GF-D8 (cell line): ENCODE measurements around the gene LARP4B.
"Not testable (repeated sequence)": the region's sequence is repeated elsewhere in the genome, so short reads cannot be mapped to it uniquely, and the experiment has no call there.

Experiments used
- DNase-seq: peaks from one replicate; lab custom pipeline; 2025; lab: John Stamatoyannopoulos, UW

LARP4B gene

DNA sequence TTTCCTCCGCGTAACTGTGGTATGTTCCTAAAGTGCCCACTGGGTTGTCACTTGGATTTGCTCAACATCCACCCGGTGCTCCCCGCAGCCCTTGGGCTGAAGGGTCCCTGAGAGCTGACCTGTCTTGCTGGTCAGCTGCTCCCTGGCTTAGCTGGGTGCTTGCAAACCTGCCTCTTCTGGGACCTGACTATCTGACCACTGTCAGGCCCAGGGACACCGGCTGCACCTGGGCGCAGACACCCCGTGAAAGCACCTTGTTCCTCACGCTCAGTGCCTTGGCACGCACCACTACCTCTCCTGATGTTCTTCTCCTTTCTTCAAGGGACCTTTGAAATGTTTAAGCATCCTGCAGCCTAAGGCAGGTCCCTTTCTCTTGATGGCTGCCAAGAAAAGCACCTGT, 26.6 kb upstream of the LARP4B start:
- DNase-seq = no peak

DNA sequence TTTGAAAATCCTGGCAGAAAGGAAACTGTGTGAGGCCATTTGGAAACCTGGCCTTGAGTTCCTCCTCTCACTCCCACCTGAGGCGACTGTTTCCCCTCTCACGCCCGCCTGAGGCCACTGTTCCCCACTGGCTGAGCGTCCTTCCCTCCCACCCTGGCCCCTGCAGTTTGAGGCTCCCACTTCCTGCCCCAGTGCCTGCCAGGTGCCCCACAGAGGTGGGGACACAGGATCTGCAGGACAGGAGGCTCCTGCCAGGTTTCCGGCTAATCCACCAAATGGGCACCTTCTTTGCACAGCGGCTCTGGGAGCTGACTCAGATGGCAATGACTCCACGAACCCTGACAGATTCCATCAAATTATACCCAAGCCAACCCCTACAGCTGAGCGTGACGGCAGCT, 24.3 kb upstream of the LARP4B start:
- DNase-seq = no peak

DNA sequence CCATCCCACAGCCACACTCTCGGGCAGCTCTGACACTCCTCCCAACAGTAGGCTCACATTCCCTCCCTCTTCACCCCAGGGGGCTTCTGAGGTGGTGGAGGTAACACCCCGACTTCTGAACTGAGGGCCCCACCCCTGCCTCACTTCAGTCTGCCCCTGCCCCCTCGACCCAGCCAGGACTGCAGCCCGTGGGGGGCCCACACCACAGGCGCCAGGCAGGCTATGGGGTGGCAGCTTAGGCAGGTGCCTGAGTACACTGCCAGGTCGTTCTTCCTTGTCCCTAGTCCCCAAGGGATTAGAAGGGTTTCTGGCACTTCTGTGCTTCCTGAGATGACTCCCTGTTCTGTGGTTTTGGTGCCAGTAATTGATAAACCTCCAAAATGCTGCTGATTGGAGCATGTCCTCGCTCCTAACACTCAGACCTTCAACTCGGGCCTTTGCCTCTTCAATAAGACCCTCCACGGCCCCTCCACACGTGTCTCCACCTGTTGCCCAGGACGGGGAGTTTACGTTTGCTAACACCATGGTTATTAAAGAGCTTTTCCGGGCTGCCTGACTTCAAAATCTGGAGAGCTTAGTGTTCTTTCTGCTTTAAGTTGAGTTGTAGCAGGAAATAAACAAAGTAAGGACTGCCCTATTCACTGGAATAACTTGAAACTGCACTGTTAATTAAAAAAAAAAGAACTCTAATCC, 23.8 kb upstream of the LARP4B start:
- DNase-seq = no peak

DNA sequence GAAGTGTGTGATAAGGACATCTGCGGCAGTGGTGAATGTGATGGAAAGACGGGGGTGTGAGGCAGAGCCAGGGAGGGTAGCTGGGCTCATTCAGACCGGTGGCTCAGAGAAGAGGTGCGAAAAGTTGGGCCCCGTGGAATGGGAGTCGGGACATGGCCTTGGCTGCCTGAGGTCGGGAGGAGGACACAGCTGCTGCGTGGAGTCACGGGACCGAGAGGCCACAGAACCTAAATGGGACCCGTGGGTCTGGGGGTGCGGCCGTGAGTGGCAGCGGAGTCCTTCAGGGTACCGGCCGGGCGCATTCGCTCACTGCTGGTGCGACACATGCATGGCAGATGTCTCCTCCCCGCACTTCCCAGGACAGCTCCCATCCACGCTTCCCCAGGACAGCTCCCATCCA, 22.9 kb upstream of the LARP4B start:
- DNase-seq = no peak

DNA sequence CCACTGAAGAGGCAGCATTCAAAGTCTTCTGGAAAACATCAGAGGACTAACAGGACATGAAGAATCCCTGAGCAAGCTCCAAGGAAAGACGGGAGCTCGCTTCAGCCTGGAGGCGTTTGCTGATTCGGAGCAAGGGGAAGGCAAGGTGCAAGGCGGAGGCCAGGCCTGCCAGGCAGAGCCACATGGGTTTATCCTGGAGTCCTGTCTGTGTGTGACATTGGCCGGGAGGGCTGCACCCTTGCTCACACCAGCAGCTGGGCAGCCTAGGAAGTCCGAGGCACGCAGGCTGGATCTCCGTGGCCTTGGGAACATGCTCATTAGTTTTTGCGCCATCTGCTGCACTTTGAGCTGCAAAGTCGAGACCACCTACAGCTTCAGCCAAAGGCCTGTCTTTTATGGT, 22.3 kb upstream of the LARP4B start:
- DNase-seq = no peak

DNA sequence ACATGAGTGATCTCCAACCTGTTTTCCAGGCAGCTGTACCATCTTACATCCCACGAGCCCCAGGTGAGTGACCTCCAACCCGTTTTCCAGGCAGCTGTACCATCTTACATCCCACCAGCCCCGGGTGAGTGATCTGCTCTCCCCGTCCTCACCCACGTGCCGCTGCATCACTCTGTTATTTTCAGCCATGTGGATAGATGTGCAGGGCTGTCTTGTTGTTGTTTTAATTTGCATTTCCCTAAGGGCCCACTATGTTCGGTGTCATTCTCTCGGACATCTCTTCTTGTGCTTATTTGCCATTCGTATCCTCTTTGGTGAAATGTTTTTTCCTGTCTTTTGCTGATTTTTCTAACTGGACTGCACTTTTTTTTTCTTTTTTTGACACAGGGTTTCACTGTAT, 17.9 kb upstream of the LARP4B start:
- DNase-seq = no peak

DNA sequence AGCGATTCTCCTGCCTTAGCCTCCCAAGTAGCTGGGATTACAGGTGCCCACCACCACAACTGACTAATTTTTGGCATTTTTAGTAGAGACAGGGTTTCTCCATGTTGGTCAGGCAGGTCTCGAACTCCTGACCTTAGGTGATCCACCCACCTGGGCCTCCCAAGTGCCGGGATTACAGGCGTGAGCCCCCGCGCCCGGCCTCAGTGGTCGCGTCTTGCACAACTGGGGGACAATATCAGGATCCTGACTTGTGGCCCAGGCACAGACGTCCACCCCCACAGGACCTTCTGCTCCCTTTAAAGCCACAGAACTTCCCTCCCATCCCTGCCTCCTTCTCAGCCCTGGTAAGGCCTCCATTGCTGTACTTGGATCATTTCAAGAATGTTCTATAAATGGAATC, 16.8 kb upstream of the LARP4B start:
- no peak for DNase-seq

DNA sequence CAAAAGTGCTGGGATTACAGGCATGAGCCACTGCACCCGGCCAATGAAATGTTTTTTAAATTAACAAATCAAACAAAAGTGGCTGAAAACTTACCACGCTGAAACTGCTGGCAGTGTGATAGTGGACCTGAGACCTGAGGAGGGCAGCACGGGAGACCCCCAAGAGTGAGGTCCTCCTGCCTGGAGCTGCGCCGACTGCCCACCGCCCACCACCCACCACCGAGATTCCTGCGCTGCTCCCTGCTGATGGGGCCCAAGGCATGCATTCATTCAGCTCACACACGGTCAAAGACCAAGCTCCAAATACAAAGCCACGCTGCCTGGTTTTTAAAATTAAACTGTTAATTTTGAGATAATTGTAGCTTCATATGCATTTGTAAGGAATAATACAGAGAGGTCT, 16.4 kb upstream of the LARP4B start:
- no peak for DNase-seq

DNA sequence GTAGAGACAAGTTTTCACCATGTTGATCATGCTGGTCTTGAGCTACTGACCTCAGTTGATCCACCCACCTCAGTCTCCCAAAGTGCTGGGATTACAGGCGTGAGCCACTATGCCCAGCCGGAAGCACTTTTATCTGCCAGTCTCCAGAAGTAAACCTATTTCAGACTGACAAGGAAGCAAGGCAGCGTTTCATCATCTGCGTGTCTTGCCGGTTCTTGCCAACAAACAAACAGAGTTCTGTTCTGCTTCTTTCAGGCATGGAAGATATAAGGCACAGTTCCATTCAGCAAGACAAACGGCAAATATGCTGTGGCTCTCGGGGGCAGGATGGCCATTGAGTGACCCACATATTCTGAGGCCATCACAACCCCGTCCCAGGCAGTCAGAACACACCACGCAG, 15.5 kb upstream of the LARP4B start:
- no peak for DNase-seq

DNA sequence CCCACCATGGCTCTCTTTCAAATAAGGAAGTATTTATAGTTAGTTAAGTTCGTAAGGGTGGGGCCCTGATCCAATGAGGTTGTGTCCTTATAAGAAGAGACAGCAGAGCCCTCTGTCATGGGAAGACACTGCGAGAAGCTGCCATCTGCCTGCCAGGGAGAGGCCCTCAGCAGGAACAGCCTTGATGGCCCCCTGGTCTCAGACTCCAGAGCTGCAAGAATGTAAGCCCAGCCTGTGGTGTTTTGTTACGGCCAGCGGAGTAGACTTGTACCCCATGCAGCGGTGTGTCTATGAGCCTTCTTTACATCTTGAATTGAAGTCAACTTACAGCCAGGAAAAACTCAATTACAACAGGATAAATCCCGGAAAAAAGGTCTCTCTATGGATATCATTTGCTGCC, 14.3 kb upstream of the LARP4B start:
- no peak for DNase-seq

DNA sequence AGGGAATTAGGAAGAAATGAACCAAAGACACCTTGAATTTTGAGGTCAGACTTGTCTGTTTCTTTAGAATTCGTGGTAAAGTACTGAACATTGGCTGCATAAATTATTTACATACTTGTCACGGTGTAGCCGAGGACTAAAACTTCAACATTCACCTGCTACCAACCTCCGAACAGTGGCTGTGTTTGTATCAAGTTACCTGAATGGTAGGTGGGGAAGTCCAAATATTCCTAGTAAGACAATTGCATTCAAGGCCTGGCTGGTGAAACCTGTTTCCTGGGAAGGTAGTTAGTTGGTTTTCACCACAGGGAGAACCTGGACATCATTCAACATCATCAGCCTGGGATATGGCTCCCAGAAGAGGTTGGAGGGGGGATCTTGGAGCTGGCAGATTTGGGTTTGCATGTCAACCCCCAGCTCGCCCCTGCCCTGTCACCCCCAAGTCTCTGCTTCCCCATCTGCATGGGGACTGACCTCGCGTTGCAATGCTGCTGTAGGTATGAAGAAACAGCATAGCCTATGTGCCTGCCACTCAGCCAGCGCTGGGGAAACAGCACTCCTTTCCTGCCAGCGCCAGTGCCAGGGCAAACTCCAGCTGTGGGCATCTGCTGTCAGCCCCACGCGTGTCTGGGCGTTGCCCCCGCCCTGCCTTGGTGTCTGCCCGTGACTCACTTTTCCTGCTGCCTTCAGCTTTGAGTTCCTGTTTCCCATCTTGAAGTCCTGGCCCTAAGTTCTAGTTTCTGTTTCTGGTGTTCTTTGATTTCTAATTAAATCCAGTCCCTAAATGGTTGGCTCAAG, 12.7 kb upstream of the LARP4B start:
- DNase-seq = no peak

DNA sequence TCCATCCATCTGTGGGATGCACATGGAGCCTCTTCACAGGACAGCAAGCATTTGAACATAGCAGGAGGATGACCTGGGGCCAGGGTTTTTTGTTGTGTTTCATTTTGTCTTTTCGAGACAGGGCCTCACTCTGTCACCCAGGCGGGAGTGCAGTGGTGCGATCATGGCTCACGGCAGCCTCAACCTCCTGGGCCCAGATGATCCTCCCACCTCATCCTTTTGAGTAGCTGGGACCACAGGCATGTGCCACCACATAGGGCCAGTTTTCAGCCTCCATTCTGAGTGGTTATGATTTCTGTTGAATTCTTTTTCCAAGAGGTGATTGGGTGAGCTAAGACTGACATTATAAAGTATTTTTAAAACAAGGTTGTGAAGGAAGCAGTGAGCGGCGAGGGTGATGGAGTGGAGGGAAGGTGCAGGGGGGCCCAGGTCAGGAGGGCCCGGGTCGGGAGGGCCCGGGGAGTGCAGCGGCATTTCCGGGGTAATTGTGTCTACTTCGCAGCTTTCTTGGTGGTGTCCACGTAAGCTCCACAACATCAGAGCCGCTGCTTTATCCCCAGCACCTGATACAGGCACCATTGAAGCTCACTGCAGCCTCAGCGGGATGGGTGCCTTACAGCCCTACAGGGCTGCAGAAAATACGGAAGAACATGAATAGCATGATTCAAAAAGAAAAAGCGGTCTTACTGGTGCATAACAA, 12.0 kb upstream of the LARP4B start:
- no peak for DNase-seq

DNA sequence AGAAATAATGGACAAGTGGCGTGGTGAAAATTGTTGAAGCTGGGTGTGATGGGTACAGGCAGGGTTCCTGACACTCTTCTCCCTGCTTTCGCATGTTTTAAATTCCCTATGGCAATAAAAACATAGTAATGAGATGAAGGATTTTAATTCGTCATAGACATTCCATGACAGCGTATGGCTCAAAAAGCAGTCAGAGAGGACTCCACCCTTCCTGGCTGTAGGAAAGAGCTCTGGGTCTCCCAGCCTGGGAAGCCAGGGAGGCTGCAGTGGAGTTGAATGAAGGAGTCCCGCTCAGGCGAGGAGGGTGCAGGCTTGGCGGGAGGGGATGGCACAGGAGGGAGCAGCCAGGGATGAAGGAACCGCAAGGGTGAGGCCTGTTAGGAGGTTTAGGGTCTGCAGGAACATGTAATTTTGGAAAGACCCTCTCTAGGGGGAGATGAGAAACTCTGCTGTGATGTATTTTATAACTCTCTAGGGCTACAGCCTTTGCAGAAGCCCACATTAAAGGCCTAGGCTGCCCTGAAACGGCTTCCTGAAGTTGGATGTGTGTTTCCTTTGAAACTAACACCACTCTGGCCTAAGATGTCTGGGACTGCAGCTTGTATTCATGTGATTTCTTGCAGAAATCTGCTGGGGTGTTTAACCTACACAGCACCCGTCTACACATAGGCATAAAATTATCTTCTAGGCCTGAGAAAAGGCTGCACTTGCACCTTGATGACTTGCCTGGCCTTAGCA, 7.6 kb upstream of the LARP4B start:
- DNase-seq = no peak

DNA sequence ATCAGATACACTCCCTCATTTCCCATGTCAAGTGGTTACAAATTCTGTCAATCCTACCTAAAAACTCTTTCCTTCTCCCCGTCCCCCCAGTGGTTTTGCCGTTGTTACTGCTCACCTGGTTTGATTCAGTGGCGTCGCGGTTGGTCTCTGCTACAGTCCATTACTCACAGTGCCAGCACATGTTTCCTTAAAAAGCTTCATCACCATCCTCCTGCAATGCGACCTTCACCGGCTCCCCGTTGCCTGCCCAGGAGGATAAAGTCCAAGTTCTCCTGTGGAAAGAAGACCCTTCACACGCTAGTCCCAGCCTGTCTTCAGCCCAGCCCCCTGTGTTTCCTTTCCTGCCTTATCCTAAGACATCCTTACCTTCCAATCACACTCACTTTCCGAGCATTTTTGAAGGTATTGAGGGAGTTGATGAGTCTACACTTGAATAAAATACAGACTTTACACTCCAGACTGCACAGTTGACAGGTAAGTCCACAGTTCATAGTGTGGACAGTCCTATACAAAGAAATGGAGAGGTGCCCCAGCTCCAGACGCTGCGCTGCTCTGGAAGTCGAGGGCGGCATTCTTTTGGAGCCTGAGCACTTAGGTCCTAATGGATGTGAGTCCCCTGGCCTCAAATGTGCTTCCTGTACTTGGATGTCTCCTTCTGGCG, 3.4 kb upstream of the LARP4B start:
- no peak for DNase-seq

DNA sequence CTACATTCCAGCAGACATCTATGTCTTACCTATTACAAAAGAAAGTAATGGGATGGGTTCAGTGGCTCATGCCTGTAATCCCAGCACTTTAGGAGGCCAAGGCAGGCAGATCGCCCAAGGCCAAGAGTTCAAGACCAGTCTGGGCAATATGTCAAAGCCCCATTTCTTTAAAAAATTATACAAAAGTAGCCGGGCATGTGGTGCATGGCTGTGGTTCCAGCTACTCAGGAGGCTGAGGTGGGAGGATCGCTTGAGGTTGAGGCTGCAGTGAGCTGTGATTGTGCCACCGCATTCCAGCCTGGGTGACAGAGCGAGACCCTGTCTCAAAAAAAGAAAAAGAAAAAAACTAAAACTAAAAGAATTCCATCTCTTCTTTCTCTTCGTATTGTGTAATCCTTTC, 2.7 kb upstream of the LARP4B start:
- not testable (repeated sequence) for DNase-seq

DNA sequence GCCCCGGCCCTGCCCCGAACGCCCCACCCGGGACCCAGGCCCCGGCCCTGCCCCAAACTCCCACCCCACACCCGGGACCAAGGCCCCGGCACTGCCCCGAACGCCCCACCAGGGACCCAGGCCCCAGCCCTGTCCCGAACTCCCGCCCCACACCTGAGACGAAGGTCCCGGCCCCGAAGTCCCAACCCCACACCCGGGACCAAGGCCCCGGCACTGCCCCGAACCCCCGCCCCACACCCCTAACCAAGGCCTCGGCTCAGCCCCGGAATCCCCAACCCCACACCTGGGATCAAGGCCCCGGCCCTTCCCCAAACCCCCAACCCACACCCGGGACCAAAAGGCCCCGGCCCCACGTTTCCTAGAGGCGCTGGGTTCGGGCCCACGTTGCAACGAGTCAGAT, 1.1 kb upstream of the LARP4B start:
- DNase-seq = no peak

DNA sequence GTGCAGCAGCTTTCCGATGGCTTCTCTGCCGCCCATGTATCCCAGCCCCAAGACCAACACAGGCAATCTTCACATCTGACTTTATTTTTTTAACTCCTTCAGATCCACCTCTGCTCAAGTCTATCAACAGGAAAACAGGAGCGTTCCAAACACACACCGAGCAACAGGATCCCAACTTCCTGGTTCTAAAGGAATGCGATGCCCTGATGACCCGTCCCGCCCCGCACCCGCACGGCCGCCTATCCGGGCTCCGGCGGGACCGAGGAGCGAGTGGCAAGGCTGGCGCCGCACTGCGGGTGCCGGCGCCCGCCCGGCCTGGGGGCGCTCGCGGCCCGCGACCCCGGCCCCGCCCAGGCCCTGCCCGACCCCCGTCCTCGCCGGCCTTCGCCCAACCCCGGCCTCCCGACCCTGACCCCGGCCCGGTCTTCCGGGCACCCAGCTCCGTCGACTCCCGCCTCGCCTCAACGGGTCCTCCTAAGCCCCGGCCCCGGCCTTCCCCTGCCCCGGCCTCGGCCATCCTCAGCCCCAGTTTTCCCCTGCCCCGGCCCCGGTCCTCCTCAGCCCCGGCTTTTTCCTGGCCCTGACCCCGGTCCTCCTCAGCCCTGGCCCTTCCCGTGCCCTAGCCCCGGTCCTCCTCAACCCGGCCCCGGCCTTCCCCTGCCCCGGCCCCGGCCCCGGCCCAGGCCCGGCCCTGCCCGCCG, 730 bp downstream of the LARP4B start:
- peak; percentile 23 for DNase-seq

DNA sequence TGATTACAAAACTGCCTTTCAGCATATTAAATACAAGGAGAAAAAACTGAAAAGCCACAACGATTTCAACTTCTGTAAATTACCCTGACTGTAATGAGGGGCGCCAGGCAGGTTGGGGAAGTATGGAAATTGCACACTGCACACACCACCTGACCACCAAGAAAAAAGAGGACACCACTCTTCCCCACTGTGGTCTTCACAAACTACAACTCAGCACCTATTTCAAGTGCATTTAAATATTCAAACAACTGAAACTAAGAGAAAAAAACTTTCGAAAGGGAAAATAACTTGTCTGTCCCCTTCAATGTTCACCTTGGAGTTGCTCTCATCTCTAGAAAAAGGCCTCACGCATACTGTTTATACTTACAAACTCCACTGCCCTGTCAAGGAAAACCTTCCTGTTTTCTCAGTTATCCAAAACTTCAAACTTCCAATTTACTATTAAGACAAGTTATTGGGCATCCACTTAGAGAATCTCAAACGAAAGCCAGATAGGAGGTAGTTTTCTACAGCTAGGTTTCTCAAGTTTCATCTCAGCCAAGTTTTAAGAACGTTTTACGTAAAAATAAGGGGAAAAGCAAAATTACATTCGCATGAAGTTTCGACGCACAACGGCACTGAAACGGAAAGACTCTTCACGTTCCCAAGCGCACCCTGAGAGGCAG, 1.4 kb downstream of the LARP4B start:
- DNase-seq = peak; percentile 77

DNA sequence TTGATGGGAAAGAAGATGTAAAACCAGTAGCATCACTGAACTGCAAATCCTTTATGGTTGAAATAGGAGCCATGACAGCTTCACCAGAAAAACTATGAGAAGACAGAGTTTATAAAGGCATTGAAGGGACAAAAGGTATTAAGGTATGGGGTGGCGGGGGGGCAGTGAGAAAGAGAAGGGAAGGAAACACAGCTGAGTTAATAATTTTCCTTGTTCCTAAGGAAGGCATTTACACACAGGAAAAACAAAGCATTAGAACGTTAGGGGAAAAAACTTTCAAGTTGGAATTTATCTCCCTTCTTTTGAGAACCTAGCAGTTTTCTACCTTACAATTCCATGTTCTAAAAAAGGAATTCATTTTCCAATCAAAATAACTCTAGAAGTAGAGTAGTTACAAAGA, 4.4 kb downstream of the LARP4B start:
- no peak for DNase-seq

DNA sequence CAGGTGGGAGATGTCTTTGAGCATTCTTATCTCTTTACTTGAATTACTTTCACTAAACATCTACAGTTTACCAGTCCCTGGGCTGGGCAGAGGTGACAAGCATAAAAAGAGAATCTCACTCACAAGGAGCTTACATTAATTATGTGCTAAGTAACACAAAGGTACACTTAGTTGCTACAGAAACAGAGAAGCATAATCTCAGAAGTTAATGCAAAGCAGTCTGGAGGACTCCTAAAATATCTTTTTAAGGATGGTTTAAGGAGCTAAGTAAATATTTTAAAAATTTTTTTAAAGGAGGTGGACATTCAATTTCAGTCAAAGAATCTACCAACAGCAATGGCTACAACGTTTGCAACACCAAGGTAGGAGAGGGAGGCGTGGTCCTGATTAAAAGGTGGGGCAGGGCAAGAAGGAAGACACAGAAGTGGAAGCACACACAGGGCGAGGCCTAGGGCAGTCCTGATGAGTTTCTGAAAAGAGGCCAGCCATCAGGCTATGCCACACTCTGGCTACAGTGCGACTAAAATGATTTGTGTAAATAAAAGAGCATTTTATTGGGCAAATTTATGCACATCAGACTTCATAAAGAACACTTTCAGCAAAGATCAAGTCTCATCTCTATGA, 5.3 kb downstream of the LARP4B start:
- no peak for DNase-seq
